SKM-1 treated with dmso at 0.1 percent for 144 hours (cell line): ENCODE results near the gene LRRC63.
A peak's percentile ranks its signal among the peaks of the same experiment; 100 is the strongest.
"Not testable (repeated sequence)": the region's sequence is repeated elsewhere in the genome, so short reads cannot be mapped to it uniquely, and the experiment has no call there.

Experiments
- DNase-seq: peaks from one replicate; lab custom pipeline; 2025; ENCODE audit not compliant: unreplicated experiment; lab: John Stamatoyannopoulos, UW

Gene LRRC63, protein sequence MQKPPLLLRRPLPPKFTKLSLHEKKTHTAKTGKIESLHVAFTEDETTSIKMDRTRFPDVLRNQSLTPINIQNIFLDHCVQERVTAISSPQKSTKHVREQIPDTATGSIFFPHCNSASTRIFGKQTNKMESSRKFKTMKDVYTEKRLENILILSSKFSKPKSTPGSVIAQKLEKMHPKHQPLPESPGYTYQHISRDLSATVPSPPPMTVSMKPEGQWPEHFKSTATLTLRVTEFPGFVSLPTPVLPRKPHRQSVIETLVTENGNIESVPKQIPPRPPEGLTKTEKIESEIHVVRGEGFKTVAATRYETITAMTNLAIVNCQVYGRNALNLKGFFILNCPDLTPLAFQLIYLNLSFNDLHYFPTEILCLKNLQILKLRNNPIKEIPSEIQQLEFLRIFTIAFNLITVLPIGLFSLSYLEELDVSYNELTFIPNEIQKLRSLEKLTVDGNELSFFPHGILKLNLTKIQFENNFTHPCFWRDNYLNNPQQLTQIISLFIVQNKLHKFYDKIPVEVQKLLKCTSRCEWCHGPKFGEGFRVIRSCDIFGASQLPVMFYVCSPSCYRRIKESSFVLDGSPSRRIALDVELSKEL

DNA sequence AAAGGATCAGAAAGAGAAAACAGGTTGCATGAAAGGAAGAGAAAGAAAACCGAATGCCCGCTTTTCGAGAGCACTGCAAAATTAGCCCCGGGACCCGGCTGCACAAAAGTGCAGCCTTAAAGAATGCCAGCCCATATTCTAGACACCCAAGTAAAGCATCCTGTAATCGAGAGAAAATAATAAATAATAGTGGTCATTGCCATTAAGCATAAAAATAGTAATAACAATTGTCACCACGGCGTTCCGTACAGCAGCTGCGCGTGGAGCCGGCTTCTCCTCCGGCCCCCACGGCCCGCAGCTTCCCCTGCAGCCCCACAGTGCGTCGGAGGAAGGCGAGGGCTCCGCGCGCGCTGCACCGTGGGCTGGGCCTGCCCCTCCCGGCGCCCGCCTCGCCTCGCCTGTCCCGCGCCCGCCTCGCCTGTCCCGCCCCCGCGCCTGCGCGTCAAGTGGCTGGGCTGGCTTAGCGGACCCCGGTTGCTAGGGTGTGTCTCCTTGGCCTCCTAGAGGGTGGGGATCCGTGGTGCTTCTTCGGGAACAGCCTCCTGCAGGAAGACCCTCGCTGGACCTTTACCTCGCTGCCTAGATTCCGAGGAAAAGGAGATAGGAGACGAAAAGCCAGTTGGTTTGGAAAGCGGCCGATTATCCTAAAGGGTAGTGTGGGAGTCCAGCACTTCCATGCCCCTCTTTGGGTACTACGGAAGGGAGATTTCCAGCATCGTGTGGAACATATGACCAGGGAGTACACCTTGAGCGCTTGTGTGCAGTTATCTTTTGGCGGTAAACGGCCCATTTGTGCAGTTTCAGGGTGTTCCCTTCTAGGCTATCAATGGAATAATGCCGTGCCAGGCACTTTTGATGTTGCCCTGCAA lies at the start of gene LRRC63:
LRRC63 (plus strand) TSS at position 446 of the 869 bp plus-strand sequence. CDS start 1,107 bp downstream, outside the sequence.
- DNase-seq, result peak; percentile 80

DNA sequence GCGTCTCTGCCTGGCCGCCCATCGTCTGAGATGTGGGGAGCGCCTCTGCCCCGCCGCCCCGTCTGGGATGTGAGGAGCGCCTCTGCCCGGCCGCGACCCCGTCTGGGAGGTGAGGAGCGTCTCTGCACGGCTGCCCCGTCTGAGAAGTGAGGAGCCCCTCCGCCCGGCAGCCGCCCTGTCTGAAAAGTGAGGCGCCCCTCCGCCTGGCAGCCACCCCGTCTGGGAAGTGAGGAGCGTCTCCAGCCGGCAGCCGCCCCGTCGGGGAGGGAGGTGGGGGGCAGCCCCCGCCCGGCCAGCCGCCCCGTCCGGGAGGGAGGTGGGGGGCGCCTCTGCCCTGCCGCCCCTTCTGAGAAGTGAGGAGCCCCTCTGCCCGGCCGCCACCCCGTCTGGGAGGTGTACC lies 49.0 kb upstream of the LRRC63 start:
- DNase-seq, result not testable (repeated sequence)

DNA sequence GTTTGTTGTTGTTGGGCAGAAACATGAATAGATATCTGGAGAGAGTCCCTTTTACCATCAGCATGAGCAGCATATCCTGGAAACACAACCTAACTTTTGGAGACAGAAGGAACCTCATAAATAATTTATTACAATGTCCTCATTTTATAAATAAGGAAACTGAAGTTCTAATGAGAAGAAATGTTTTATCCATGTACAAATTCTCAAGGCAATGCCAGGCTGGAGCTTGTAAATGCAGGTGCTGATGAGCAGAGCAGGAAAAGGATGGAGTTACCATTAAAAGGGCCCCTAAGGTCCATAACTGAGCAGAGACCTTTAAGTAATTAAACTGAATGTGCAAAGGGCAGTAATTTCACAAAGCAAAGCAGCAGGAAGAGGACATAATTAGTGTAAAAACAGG lies 47.1 kb upstream of the LRRC63 start:
- DNase-seq, result no peak

DNA sequence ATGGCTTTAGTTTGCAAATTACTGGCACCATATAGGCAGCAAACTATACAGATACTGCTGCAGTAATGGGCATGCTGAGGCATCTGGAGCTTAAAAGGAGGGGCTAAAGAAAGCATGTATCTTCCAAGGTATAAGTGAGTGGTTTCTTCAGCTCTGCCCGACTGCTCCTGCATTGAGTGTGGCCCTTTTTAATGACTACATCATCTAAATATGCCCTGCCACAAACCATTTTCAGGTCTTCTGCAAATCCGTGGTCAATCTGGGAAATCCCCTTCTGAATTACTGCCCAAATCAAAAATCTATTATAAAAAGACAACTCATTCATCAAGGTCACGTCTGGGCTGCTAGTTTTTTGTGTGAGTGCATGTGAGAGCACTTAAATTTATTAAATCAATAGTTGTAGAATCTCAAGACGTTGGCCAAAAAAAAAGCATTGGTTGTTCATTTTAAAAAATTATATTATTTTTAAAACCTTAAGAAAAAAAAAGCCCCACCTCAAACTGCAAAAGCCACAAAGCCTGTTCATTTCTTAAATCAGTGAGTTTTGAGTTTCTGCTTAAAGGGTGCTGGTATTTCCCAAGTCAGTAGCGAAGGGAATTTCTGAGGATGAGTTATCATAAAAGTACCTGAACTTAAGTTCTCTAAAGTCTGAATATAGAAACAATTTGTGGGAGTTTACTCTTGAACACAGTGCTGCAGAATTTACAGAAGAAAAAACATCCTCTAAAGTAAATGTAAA lies 46.1 kb upstream of the LRRC63 start:
- no peak for DNase-seq

DNA sequence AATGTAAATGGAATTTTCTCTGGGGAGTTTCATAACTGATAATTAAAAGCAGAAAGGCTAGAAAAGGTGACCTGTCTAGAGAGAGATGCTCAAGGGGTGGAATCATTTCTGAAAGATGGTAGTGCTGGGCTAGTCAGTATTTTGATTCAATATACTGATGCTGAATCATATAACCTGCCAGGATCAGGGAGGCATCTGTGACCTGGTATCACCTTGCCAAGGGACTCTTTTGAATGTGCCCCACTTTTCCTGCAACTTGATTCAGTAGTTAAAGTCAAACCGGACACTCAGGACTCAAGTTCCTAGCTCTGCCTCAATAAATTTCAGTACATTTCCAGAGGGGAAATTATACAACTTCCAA lies 45.5 kb upstream of the LRRC63 start:
- DNase-seq, result no peak

DNA sequence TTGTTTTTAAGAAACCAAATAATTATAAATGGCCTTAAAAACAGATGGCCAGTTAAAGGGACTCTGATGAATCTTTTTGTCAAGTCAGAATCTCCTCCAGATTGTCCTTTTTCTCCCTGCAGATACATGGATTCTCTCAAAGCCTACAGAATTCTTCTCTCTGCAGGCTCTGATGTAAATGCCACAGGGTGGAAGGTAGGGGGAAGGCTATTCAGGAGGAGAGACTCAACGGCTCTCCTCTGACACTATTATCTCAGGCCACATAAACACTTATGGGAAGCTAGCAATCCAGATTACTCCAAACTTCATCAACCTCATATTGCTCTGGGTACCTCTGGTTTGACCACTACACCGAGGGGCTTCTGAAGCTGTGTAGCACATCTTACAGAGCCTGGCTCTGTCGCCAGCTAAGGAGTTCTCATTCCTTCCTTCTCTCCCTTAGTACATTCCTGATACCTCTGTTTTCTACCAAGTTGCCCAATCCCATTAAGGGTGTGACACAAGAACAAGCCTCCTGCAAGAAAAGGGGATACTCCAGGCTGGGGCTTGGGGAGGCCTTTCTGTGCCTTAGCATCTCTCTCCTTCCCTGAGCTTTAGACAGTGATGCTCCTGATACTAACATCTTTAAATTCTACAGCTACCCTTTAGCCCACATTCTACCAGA lies 44.6 kb upstream of the LRRC63 start:
- no peak for DNase-seq

DNA sequence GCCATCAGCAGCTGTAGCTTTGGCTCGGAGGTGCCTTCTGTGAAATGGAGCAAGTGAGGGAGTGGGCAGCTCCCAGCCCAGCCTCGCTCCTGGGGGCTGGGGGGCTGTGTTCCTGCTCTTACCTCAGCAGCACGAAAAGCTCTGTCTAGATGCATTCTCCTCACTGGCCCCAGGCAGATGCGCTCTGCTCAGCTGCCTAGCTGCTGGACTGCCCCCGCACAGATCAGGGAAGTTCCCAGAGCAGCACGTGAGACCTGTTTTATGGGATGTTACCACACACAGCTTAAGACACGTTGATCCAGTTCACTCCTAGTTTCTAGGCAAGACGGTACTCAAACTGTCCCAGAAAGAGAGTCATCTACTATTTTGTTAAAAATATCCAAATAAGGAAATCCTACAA lies 43.4 kb upstream of the LRRC63 start:
- DNase-seq, result peak; percentile 63

DNA sequence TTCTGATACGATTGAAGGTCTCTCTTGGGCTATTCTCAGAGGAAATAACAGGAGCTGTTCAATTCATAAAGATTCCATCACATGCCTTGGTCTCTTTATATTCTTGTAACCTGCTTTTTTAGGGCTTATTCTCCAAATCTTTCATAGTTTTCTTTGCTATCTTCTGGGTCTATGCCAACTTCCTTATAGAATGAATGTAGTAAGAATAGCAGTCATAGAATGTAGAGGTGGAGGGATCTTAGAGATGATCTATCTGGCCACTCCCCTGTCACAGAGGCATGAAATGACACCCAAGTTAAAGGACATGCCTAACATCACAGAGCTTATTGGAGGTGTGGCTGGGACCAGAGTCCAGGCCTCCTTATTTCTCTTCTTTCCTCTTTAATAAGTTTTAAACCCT lies 42.9 kb upstream of the LRRC63 start:
- DNase-seq, result peak; percentile 40

DNA sequence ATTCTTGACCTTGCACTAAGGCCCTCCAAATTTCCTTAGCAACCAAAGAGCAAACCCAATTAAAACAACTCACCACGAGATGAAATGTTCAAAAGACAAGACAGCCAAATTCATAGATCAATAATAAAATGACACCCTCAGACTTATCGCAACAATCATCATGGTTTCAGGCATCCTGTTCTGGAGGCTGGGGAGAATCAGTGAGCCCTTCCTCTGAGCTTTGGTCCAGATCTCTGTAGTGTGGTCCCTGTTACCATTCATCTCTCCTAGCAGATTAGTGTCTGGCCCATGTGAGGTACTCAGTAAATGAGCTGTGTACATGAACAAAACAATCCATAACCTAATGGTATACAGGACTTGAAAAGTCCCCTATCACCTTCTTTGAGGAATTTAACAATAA lies 42.0 kb upstream of the LRRC63 start:
- DNase-seq, result no peak

DNA sequence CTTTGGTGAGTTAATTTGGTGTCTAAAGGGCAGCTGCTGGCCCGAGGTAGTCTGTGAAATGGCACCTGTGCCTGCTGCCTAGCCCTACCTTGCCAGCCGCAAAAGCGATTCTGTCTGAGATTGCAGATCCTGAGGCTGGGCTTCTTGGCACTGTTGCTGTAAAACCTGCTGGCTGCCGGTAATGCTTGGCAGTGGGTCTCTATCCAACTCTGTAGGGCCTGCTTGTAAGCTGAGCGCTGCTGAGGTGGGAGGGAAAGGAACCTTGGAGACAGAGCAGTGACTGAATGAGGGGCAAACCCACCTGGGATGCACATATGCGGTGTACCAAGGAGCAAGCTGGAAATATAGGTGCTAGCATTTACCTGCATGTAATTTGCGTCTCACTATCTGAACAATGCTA lies 41.5 kb upstream of the LRRC63 start:
- no peak for DNase-seq

DNA sequence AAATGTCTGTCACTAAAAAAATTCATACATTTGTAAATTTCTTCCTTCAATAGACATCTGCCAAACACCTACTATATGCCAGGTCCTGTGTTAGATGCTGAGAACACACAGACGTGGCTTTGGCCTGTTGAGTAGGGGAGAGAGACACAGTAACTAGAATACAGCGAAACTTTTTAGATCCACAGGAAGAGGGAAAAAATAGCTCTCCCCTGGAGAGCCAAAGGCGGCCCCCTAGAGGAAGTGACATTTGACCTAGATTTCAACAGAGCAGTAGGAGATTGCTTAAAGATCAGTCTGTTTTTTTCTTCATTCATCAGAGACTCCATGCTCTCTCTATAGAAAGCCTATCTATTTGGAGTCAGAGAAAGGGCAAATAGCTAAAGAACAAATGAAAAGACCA lies 41.0 kb upstream of the LRRC63 start:
- peak; percentile 88 for DNase-seq

DNA sequence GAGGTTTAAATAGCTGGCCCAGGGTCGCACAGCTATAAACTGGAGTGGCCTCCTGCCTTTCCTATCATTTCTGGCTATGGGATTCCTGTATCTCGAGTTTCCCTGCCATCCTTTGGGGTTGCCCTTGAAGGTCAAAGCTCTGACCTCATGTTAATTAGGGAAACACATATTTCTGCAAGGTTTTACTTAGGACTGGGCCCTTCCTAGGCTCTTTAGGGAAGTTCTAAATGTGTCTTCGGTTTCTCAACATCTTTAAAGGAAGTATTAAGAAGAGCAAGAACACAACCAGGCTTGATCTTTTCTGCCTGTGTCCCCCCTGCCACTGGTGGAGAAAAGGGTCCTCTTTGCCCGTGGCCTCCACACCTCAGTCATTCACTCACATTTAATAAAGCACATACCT lies 40.5 kb upstream of the LRRC63 start:
- peak; percentile 88 for DNase-seq

DNA sequence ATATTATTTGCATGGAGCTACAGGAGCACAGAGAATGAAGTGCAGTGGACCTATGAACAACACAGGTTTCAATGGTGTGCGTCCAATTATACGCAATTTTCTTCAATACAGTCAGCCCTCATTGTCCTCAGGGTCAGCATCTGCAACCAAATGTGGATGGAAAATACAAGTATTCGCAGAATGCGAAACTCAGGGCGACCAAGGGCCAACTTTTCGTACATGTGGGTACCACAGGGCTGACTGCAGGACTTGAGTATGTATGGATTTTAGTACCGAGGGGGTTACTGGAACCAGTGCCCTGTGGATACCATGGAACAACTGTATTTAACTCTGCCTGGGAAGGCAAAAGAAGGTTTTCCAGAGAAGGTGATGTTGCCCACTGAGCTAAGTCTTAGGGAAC lies 40.0 kb upstream of the LRRC63 start:
- DNase-seq, result no peak

DNA sequence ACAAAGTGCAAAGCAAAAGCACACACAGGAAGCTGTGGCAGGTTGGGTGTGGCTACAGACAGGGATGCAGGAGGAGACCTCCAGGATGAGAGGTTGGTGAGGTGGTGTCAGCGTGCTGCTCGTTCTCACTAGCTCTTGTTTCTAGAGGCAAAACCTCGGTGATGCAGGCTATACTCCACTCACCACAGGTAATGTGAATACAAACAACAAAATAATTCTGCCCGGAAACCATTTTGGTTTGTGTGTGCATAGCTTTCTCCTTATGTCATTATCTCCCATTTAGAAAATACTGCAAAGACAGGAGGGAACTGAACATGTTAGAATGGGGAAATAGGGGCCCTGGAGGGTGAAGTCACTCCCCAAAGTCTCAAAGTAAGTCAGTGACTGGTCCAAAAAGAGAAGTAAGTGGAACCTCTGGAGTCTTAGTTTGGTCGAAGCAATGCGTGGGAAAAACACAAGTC lies 39.2 kb upstream of the LRRC63 start:
- peak; percentile 96 for DNase-seq

DNA sequence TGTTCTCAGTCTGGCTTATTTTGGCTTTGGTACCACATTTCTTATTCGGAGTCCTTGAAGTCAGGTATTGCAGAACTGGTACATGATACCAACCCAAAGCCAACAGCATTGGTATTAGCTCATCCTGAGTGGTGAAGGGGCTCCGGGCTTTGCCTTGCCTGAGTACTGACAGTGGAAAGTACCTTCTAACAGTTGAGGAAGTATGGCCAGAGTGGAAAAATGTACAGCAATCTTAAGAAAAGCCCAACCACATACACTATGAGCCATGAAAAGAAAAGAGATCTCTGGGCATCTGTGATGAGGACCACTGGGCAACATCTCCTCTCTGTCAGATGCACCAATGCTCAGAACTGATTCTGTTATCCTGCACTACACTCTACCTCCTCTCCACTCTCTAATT lies 38.1 kb upstream of the LRRC63 start:
- DNase-seq, result peak; percentile 17

DNA sequence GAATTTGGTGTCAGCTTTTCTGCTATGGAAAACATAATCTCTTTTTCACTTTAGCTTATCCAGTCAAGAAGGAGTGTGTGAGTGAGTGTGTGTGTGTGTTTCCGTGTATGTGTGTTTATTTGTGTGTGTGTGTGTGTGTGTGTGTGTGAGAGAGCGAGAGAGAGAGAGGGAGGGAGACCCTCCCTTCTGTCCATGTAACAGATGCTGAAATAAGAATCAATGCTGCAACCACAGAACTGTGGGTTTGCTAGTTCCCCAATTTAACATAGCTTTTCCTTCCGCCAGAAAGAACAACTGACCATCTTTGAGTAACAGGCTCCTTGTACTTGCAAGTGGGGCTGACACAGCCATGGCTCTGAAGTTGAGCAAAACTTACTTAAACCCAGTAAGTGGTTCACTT lies 35.0 kb upstream of the LRRC63 start:
- DNase-seq, result peak; percentile 98

DNA sequence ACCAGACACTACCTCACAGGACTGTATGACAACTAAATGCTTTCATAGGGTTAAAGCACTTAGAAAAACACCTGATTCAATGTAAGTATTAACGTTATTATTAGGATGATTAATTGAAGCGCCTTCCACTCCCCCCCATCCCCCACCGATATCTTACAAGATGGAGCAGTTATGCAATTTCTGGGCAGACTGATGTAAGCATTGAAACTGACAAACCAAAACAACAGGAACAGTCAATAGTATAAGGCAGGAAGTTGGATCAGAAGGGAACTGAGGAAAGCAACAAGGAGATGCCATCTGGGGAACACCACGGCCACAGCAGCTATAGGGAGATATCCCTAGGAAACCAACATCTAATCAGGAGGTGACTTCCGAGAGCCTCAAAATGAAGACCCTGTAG lies 33.6 kb upstream of the LRRC63 start:
- DNase-seq, result peak; percentile 48

DNA sequence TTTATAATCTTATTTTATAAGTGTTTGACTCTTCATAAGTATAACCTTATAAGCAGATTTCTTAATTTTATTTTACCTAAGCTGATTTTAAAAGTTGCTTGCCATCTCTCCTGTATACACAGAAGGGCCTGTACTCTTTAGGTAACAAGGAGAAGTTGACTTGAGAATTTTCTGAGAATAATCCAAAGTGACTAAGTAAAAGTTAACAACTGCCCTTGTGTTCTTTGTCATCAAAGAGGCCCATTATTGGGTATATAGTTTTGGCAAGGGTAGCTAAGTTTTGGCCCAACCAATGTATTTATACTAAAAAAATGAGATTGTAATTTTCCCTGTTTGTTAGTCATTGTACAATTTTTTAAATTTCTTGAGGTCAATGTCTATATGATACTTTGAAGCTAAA lies 32.9 kb upstream of the LRRC63 start:
- DNase-seq, result no peak

DNA sequence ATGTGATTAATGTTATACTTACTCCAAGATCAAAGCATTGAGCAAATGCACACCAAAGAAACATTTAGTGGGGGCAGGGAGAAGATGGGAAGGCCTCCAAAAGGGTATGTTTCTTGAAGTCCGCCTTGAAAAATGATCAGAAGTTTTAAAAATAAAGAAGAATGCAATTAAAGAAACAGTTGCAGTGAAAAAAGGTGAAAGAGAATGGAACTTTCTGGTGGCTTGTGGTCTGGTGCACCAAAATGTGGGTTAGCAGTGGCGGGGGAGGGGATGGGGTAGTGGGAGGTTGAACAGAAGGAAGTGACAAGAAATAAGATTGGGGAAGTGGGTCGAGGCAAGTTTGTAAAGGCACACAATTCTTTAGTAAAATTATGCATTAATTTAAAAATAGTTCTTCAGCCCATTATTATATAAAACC lies 32.2 kb upstream of the LRRC63 start:
- DNase-seq, result peak; percentile 84

DNA sequence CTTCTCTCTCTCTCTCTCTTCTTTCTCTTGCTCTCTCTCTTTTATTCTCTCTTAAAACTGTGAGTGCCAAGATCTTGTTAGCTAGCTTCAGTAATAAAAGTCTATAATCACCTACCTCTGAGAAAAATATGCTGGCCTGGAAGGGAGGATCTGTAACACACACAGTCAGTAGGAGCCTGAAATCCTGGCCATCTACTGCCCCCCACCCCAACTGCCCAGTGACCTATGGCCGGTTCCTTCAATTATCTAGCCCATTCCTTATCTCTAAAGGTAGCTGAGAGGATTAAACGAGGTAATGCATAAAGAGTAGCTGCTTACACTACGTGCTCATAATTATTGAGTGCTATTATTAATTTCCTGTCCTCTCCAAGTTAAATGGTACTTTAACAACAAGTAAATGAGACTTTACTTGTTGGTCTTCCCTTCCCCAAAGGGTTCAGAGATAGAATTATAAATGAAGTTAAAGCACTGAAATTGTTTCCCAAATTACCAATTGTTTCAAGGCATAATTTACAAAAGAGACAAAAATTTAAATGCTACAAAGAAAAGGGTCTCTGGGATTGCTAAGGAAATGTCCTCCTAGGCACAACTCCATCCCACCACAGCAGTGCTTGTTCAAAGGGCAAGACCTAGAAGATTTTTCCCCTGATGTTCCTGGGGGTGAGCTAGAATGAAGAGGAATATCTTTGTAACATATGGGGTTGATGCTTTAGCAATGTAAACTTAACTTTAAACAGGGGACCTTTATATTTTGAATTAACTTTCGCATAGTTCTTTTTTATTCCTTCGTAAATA lies 31.6 kb upstream of the LRRC63 start:
- no peak for DNase-seq
